H1 (cell line): ENCODE measurements around the gene UCHL5. TPM values are rescaled to one million over a fixed set of nuclear protein-coding genes. Genes with fewer than 3 reads are reported as not detected.
A peak's percentile ranks its signal among the peaks of the same experiment; 100 is the strongest.

Experiments used
- ASH2L ChIP-seq: fragments of 200-600, 300-600 bp; sonication (generic); IDR thresholded peaks from one replicate; pipeline ENCODE4 v1.7.1; 2017; ENCODE audit warnings: low read length
- CBX8 ChIP-seq: fragments of 300-800, 300-1000 bp; sonication (generic); IDR thresholded peaks from 2 replicates; pipeline ENCODE4 v1.7.1; 2016; ENCODE audit warnings: low read depth, low read length, borderline replicate concordance
- CHD1 ChIP-seq: IDR thresholded peaks from 2 replicates; pipeline ENCODE4 v1.6.1; 2012; ENCODE audit warnings: low read depth, low read length, improper control_type of control experiment
- CREB1 ChIP-seq: IDR thresholded peaks from 2 replicates; pipeline ENCODE4 v1.6.1; 2012; ENCODE audit warnings: inconsistent platforms
- FOSL1 ChIP-seq: IDR thresholded peaks from 2 replicates; pipeline ENCODE4 v1.6.1; 2011; ENCODE audit warnings: mild to moderate bottlenecking, low read depth, low read length, moderate library complexity; ENCODE audit not compliant: insufficient read depth
- GTF2F1 ChIP-seq: IDR thresholded peaks from 2 replicates; pipeline ENCODE4 v1.6.1; 2012; ENCODE audit warnings: low read depth, low read length, improper control_type of control experiment, borderline replicate concordance
- RAD21 ChIP-seq, 2 experiments: IDR thresholded peaks in 1 of 2; conservative IDR thresholded peaks in 1 of 2; 2 replicates each; pipeline ENCODE4 v1.6.1; 2011; ENCODE audit warnings: low read depth in 2 of 2, low read length in 2 of 2, improper control_type of control experiment in 1 of 2, inconsistent platforms in 1 of 2, mild to moderate bottlenecking in 1 of 2, moderate library complexity in 1 of 2
- RBBP5 ChIP-seq: IDR thresholded peaks from 2 replicates; pipeline ENCODE4 v1.7.1; 2012; ENCODE audit warnings: low read depth, mild to moderate bottlenecking, inconsistent platforms, low read length, moderate library complexity, borderline replicate concordance
- RFX5 ChIP-seq: IDR thresholded peaks from 2 replicates; pipeline ENCODE4 v1.6.1; 2011; ENCODE audit warnings: low read depth, low read length, improper control_type of control experiment, borderline replicate concordance
- RNF2 ChIP-seq: fragments of 200-900, 300-1000 bp; sonication (generic); IDR thresholded peaks from 2 replicates; pipeline ENCODE4 v1.7.1; 2016; ENCODE audit warnings: borderline replicate concordance, low read depth, mild to moderate bottlenecking, antibody characterized with exemption, low read length; ENCODE audit not compliant: poor library complexity, severe bottlenecking; ENCODE audit errors: missing control alignments
- SIN3A ChIP-seq, 2 experiments: IDR thresholded peaks in 1 of 2; conservative IDR thresholded peaks in 1 of 2; 2 replicates each; pipeline ENCODE4 v1.6.1; 2011 to 2012; ENCODE audit warnings: low read length in 2 of 2, improper control_type of control experiment in 1 of 2, low read depth in 1 of 2, mild to moderate bottlenecking in 1 of 2
- SIX5 ChIP-seq: IDR thresholded peaks from 2 replicates; pipeline ENCODE4 v1.6.1; 2011; ENCODE audit warnings: mild to moderate bottlenecking, low read depth, low read length
- TBP ChIP-seq: IDR thresholded peaks from 2 replicates; pipeline ENCODE4 v1.6.1; 2011; ENCODE audit warnings: low read depth, low read length, improper control_type of control experiment
- polyA plus RNA-seq, 7 experiments: library from polyadenylated mRNA; depleted of rRNA in 3 of 7; stranded (reverse) in 5 of 7; unstranded in 2 of 7; fragments of >200 nt in 5 of 7; fragments of 200-250 nt in 2 of 7; gene quantifications; 1 replicate in 5 of 7; 2 replicates in 1 of 7; 4 replicates in 1 of 7; pipeline versions ENCODE4 v1.2.1 to v1.2.3, GENCODE V29; 2011 to 2013; ENCODE audit warnings: missing spikeins in 2 of 7, mixed read lengths in 2 of 7
- total RNA-seq: library from RNA; stranded (reverse); fragmentation: NEBNext Ultra II Directional; extraction: Animal tissue kit (Norgen Biotek cat#: 25700); gene quantifications from 2 replicates; pipeline ENCODE4 v1.2.1, GENCODE V29; 2021
- TF ChIP-seq, protein P1 (sequence below): IDR thresholded peaks from 2 replicates; pipeline ENCODE4 v1.6.1; 2012; ENCODE audit warnings: inconsistent platforms
- TF ChIP-seq, protein P2 (sequence below): IDR thresholded peaks from 2 replicates; pipeline ENCODE4 v1.6.1; 2012; ENCODE audit warnings: inconsistent platforms

The UCHL5 gene
- total and polyA plus RNA-seq, 2 of the 8 experiments (the other 6 are each of a cell fraction or from before 2014, with no cell fraction given): 12.0 to 40.0 TPM

DNA sequence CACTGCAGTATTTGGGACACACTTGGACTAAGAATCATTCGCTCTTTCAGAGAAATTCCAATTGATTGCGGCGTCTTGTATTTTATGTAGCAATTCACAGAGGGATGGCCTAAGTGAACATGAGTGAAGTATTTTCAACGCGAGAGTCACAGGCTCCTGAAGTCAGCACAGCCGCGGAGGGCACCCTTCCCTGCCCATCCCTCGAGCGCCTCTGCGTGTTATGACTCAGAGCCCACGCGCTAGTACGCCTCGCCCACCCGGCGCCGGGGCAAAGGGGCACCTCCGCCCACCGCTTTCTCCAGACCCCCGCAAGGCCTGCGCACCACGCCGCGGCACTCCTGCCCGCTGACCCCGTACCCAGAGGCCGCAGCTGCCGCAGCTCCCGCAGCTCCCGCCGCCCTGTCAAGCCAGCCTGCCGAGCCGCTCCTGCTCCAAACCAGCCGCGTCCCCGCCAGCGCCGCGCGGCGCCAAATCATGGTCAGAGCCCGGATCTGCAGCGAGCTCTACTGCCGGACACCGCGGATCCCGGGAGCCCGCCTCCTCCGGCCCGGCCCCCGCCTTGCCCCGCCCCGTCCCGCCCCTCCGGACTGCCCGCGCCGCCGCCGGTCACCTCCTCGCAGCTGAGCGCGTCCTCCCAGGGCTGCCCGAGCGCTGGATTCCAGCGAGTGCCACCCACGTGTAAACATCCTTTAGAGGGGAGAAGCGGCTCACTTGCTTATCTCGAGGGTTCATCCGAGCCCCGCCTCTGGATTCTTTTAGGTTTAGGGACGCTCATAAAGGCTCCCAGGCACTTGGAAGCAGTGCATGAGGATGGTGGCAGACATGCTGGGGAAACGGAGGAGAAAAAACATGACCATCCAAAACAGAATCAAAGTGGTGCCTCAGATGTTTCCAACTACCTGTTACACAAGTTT is 46.0 kb upstream of the UCHL5 start, which contains the start of gene GLRX2 (continued):
- TF ChIP-seq RBBP5: peak; percentile 92; the same call in 1 of the 2 replicates
- TF ChIP-seq RAD21 (IDR thresholded peaks at IDR 0.05 in 1 of 2, conservative IDR thresholded peaks at IDR 0.05 in 1 of 2; ENCODE audit: low read depth in 2 of 2, low read length in 2 of 2): peak; percentile 5 to 26; a peak in 2 of 4 replicates
- TF ChIP-seq FOSL1: no peak
- TF ChIP-seq, protein P1, sequence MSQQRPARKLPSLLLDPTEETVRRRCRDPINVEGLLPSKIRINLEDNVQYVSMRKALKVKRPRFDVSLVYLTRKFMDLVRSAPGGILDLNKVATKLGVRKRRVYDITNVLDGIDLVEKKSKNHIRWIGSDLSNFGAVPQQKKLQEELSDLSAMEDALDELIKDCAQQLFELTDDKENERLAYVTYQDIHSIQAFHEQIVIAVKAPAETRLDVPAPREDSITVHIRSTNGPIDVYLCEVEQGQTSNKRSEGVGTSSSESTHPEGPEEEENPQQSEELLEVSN: 0 out of 2 replicates have a peak, but pooled peaks have one; percentile 10
- TF ChIP-seq SIN3A (conservative IDR thresholded peaks at IDR 0.05 in 1 of 2, IDR thresholded peaks at IDR 0.05 in 1 of 2; ENCODE audit: low read depth in 1 of 2, low read length in 2 of 2): peak in 1 of 2 experiments; percentile 25; a peak in 1 of 4 replicates
- peak; percentile 69; the same call in 1 of the 2 replicates for TF ChIP-seq CREB1
- TF ChIP-seq CHD1: no peak
- TF ChIP-seq, protein P2, sequence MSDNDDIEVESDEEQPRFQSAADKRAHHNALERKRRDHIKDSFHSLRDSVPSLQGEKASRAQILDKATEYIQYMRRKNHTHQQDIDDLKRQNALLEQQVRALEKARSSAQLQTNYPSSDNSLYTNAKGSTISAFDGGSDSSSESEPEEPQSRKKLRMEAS: peak; percentile 72
- peak; percentile 61 for TF ChIP-seq ASH2L
- TF ChIP-seq CBX8: no peak
- TF ChIP-seq RFX5: no peak
- TF ChIP-seq GTF2F1: no peak
- no peak for TF ChIP-seq SIX5
- TF ChIP-seq RNF2: no peak
- TF ChIP-seq TBP: peak; percentile 63; the same call in 1 of the 2 replicates
